ENCODE measurements around the gene SVIL.

The SVIL gene

GRCh38 chr10:29666201-29666600, 31.4 kb upstream of the SVIL start:
- H3K9me3 Mint-ChIP-seq, result no peaks in the 10 kb centered on the region
- peaks cover 39% of the 10 kb centered on the region for H3K36me3 Mint-ChIP-seq (ENCODE audit: low read depth)
- H3K27me3 Mint-ChIP-seq (ENCODE audit: low read depth, poor library complexity), result peaks cover 3% of the 10 kb centered on the region
- H3K4me1 Mint-ChIP-seq, result peaks cover 17% of the 10 kb centered on the region
- no peak for TF ChIP-seq CTCF (IDR thresholded peaks at IDR 0.05)
- no peak overlapping the region for H3K4me3 Mint-ChIP-seq
- DNase-seq, result no peak
- H3K27ac Mint-ChIP-seq, result no peak overlapping the region

- no peak for TF ChIP-seq CTCF (IDR thresholded peaks at IDR 0.05)
- Mint-ChIP-seq H3K9me3 (peaks cover 3% of the 10 kb centered on the region), H3K36me3 (ENCODE audit: low read depth) (peaks cover 25% of the 10 kb centered on the region), H3K4me3 (no peak overlapping the region), H3K4me1 (peaks cover 33% of the 10 kb centered on the region), H3K27ac (no peak overlapping the region), H3K27me3 (ENCODE audit: low read depth, poor library complexity) (peaks cover 3% of the 10 kb centered on the region)
- no peak for DNase-seq
Measured at GRCh38 chr10:29663718-29664117, 28.9 kb upstream of the SVIL start.

- H3K9me3 Mint-ChIP-seq, result peaks cover 41% of the 10 kb centered on the region
- H3K4me3 Mint-ChIP-seq, result peak overlapping the region; percentile 11
- H3K27me3 Mint-ChIP-seq (ENCODE audit: low read depth, poor library complexity), result no peaks in the 10 kb centered on the region
- H3K27ac Mint-ChIP-seq, result peak overlapping the region; percentile 94
- peaks cover 53% of the 10 kb centered on the region for H3K36me3 Mint-ChIP-seq (ENCODE audit: low read depth)
- no peak for TF ChIP-seq CTCF (IDR thresholded peaks at IDR 0.05)
- peaks cover 49% of the 10 kb centered on the region for H3K4me1 Mint-ChIP-seq
- no peak for DNase-seq
Measured at GRCh38 chr10:29658984-29659965, 24.5 kb upstream of the SVIL start.

- H3K27me3 Mint-ChIP-seq (ENCODE audit: low read depth, poor library complexity), result no peaks in the 10 kb centered on the region
- peak overlapping the region; percentile 90 for H3K27ac Mint-ChIP-seq
- no peak for DNase-seq
- no peak overlapping the region for H3K4me3 Mint-ChIP-seq
- TF ChIP-seq CTCF (IDR thresholded peaks at IDR 0.05), result no peak
- peaks cover 49% of the 10 kb centered on the region for H3K4me1 Mint-ChIP-seq
- peaks cover 53% of the 10 kb centered on the region for H3K9me3 Mint-ChIP-seq
- peaks cover 62% of the 10 kb centered on the region for H3K36me3 Mint-ChIP-seq (ENCODE audit: low read depth)
Measured at GRCh38 chr10:29657719-29658274, 23.0 kb upstream of the SVIL start.

GRCh38 chr10:29656451-29656992, 21.8 kb upstream of the SVIL start:
- Mint-ChIP-seq H3K9me3 (peaks cover 66% of the 10 kb centered on the region), H3K4me1 (peaks cover 41% of the 10 kb centered on the region), H3K4me3 (no peak overlapping the region), H3K27me3 (ENCODE audit: low read depth, poor library complexity) (no peaks in the 10 kb centered on the region), H3K36me3 (ENCODE audit: low read depth) (peaks cover 75% of the 10 kb centered on the region), H3K27ac (no peak overlapping the region)
- no peak for DNase-seq
- no peak for TF ChIP-seq CTCF (IDR thresholded peaks at IDR 0.05)

Data from nephron progenitor cell (in vitro differentiated cells).